SH-SY5Y (cell line): ENCODE measurements around the gene SLC34A3.

Experiments
- GATA2 ChIP-seq: IDR thresholded peaks from 2 replicates; pipeline ENCODE4 v1.6.1; 2011; ENCODE audit warnings: mild to moderate bottlenecking, low read depth, low read length
- GATA3 ChIP-seq: IDR thresholded peaks from 2 replicates; pipeline ENCODE4 v1.6.1; 2011; ENCODE audit warnings: low read depth, mild to moderate bottlenecking, low read length, moderate library complexity

- TF ChIP-seq GATA2 (no peak), GATA3 (no peak)
Measured at GRCh38 chr9:137252555-137253506, 22.1 kb downstream of the SLC34A3 start.
